GM18517 (cell line): ENCODE measurements around the gene SARS2.
"Not testable (repeated sequence)": the region's sequence is repeated elsewhere in the genome, so short reads cannot be mapped to it uniquely, and the experiment has no call there.

Experiments
- ATAC-seq: cut with Tn5 transposase; IDR thresholded peaks from one replicate; pipeline ENCODE4 v1.9.1; 2021; ENCODE audit warnings: mild to moderate bottlenecking, moderate library complexity; ENCODE audit not compliant: unreplicated experiment

The SARS2 gene

GRCh38 chr19:38929929-38930775 is at the start of gene SARS2:
Gene SARS2 (minus strand): TSS chr19:38930763. CDS start chr19:38930736, 27 bp downstream.
- ATAC-seq: peak; percentile 71

- no peak for ATAC-seq
These were observed 49.2 kb upstream of the SARS2 start for GRCh38 chr19:38979812-38980211.

DNA sequence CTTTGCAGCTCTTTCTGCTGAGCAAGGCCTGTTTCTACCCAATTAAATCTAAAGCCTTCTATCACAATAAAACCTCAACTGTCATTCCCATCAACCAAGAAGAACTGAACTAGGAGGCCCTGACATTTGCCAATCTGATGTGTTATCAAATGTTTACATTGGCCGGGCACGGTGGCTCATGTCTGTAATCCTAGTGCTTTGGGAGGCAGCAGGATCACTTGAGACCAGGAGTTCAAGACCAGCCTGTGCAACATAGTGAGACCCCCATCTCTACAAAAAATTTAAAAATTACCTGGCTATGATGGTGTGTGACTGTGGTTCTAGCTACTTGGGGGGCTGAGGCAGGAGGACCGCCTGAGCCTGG is 47.7 kb upstream of the SARS2 start:
- no peak for ATAC-seq

DNA sequence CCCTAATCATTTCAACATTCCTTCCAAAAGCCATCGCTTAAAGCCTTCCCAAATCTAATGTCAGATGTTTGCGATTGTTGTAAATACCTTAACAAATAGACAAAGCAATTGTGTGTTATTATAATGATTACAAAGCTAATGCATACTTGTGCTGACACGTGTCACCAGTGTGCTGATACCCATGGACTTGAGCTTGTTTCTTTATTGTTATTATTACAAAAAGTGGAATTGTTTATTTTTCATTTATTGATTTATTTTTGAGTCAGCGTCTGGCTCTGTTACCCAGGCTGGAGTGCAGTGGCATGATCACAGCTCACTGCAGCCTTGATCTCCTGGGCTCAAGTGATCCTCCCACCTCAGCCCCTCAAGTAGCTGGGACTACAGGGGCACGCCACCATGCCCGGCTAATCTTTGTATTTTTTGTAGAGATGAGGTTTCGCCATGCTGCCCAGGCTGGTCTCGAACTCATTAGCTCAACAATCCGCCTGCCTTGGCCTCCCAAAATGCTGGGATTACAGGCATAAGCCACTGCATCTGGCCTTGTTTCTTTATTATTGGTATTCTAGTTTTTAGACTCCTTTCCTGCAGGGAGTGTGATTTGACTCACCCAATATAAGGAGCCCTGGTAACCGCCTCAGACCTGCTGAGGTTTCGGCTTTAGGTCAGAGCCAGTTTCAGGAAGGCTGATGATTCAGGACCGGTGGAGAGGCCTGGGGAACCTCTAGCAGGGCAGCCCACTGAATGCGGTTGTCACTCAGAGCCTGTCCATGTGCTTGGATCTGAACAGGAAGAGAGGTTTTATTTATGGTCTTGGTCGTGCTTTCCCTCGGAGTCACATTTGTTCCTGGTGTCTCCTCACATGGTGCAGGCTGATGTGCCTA is 47.1 kb upstream of the SARS2 start:
- peak; percentile 52 for ATAC-seq

DNA sequence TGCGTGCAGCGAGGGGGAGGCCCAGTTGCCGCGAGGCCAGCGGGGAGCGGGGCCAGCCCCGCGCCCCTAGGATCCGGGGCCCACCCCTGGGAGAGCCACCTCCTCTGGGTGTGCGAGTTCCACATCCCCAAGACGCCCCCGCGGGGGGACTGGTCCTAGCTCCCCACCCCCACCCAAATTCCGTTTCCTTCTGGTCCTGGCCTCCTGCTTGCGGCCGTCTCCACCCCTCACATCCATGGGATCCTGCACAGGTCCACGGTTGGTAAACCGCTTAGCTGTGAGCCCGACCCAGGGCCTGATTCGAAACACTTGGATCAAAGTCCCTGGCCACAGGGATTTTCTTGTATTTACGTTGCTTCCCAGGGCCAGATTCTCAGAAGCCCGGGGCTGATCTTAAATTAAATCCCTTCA is 45.3 kb upstream of the SARS2 start:
- ATAC-seq: no peak

DNA sequence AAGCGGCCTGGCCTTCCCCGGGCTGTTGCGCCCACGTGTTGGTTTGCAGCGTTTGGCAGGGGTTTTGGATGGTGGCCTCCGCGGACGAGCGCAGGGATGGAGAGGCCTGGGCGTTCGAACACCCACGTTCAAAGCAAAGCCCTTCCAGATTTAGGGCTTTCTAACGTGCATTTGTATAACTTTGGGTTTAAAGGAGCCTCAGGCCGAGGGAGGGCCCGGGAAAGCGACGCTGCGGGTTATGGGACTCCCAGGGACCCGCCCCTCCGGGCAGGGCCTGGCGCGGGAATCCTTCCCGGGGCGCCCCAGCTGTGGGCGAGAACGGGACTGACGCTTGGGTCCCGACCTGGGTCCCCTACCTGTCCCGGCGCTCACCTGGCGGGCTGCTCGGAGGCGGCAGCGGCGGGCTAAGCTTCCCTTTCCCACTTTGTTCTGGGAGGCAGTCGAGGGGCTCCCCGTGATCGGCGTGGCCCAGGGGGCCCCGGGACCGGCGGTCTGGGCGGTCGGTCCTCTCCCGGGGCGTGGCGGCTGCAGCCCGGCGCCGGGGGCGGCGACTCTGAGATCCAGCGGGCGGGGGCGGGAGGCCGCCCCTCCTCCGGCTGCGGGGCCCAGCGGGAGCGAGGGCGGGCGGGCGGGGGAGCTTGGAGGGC is 44.8 kb upstream of the SARS2 start, which contains the start of gene FBXO17:
Gene FBXO17, minus strand, starts transcription at position 529 of the 647 bp plus-strand sequence. CDS start 25,423 bp downstream, outside the sequence.
- no peak for ATAC-seq

DNA sequence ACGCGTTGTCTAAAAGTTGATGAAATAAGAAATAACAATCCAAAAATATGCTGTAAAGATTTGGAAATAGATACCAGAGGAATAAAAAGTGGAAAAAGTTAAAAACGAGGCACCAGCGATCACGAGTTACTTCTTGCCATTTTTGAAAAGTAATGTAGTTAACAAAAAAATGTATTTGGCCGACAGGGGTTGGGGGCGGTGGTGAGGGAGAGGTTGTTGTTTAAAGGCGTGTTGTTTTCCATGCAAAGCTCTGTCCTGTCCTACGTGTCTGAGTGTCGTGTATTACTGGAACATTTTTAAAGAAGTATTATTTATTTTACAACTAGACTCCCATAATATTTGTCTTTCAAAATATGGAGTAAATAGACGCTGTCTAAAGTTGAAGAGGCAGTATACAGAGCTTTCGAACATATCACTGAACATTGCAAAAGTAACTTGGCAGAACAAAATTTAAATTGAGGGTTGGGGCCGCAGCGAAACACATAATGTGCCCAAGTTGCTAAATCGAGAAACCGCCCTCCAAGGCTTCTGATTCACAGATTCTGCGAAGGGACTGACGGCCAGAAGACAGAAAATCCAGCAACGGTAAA is 44.2 kb upstream of the SARS2 start:
- no peak for ATAC-seq

DNA sequence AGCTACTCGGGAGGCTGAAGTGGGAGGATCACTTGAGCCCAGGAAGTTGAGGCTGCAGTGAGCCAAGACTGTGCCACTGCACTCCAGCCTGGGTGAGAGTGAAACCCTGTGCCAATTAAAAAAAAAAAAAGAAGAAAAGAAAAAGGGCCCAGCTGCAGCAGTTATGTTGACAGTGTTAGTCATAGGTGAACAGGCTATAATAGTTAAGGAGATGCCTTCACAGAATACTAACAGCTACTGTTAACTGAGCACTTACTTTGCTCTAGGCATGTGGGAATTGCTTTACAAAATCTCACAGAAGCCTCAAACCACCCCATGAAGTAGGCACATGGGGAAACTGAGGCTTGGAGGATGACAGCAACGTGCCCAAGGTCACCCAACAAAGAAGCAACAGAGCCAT is 41.1 kb upstream of the SARS2 start:
- ATAC-seq: no peak

DNA sequence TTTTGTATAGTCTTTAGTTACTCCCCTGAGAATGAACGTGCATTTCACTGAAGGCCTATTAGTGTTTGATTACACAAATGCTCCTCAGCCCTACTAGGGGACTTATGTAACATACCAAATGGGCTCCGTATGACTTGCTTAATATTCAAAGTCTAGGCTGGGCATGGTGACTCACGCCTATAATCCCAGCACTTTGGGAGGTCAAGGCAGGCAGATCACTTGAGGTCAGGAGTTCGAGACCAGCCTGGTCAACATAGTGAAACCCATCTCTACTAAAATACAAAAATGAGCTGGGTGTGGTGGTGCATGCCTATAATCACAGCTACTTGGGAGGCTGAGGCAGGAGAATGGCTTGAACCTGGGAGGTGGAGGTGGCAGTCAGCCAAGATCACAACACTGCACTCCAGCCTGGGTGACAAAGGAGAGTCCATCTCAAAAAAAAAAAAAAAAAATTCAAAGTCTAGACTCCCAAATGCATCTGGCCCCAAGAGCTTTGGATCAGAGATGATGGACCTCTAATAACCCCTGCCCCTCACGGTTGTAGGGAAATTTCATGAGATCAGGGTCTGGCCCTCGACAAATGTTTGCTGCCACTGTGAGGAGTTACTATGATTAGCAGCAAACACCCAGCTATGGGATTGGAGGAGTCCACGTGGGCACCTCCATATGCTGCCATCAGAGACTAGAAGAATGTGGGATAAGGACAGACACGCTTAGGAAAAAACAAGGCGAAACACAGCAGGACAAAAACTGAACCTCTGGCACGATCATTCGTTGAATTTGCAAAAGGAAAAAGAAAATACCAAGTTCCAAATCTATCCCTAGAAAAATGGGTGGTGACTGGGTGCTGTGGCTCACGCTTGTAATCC is 40.3 kb upstream of the SARS2 start:
- ATAC-seq: no peak

DNA sequence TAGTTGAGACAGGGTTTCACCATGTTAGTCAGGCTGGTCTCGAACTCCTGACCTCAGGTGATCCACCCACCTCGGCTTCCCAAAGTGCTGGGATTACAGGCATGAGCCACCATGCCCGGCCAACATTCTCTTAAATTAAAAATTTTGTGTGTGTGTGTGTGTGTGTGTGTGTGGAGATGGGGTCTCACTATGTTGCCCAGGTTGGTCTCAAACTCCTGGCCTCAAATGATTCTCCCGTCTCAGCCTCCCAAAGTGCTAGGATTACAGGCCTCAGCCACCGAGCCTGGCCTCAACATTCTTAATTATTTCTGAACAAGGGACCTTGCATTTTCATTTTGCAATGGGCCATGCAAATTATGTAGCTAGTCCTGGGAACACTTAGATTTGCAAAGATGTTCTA is 35.6 kb upstream of the SARS2 start:
- ATAC-seq: not testable (repeated sequence)

DNA sequence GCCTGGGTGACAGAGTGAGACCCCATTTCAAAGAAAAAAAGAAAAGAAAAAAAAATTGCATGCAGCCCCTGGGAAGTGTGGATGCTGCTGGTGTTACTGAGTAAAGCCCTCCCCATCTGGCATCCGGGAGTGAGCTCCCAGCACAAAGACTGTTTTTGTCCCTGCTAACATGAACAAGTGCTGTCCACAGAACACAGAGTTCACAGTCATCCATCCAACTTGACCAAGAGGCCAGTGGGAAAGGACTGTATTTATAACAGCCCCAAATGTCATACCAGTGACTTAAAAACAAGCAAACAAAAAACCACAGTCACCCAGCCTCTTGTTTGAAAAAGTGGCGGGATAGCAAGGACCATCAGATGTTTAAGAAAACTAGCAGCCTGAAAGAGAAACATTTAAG is 34.2 kb upstream of the SARS2 start:
- no peak for ATAC-seq

- no peak for ATAC-seq
These were observed 29.1 kb upstream of the SARS2 start for GRCh38 chr19:38959618-38960017.

DNA sequence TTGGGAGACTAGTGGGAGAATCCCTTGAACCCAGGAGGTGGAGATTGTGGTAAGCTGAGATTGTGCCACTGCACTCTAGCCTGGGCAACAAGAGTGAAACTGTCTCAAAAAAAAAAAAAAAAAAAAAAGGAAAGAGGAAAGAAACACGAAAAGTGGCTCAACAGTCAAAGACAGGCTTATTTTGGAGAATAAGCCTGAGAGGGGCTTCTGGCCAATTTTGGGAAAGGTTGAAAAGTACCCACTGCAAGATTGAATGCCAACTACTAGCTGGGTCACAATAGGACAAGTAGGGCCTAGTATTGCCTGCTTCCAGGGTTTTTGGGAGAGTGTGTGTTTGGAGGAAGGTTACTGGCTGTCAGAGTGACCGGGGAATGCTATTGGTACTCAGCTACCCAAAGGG is 27.7 kb upstream of the SARS2 start:
- no peak for ATAC-seq

DNA sequence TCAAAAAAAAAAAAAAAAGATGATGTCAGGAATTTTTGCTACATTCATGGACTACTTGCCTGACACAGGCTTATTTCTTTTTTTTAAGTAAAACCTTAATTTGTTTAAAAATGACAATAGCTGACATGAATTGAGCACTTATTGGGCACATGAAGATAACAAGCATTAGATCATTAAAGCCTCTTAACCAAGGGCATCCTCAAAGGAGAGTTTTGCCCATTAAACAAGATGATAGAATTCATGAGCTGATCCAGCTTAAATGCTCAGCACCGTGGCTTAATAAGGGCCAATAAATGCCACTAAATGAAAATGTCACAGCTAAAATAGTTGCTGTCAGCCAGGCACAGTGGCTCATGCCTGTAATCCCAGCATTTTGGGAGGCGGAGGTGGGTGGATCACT is 25.7 kb upstream of the SARS2 start:
- ATAC-seq: no peak

- no peak for ATAC-seq
These were observed 23.1 kb upstream of the SARS2 start for GRCh38 chr19:38953677-38954076.

DNA sequence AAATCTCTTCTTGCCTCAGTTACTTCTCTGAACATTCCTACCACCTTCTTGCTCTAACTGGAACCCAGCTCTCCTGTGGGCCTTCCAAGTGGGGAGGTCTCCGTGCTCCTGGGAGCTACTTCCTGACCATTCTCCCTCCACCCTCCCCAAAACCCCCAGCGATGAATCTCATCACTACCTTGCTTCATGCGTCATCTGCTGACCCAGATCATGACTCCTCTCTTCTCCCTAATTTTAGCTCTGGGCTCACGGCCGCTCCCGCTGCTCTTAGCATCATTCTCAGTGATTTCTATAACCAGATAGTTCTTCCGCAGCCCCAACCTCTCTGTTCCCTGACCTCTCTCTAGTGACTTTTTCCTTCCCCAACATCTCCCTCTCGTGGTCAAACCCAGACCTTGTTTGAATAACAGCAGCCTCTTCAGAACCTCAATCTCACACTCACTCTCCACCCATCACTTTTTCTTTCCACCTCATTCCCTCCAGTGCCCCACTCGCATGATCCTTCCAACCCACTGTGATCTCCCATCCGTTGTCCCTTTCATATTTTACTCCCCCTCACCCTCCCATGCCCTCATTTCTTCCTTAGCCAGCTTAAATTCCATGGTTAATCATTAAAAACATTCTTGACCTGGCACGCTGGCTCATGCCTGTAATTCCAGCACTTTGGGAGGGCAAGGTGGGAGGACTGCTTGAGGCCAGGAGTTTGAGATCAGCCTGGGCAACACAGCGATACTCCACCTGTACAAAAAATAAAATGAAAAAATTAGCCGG is 22.0 kb upstream of the SARS2 start:
- ATAC-seq: no peak

DNA sequence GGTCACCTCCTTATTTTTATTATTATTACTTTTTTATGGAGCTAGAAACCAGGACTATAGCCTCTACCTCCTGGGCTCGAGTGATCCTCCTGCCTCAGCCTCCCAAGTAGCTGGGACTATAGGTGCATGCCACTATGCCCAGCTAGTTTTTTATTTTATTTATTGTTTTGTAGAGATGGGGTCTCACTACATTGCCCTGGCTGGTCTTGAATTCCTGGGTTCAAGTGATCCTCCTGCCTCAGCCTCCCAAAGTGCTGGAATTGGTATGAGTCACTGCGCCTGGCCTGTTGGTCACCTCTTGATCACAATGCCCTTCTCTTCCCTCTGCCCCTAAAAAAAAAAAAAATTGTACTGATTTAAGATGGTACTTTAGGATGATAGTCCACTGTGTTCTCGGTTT is 20.6 kb upstream of the SARS2 start:
- ATAC-seq: no peak

- ATAC-seq: no peak
These were observed 19.2 kb upstream of the SARS2 start for GRCh38 chr19:38949580-38950367.
